ENCODE measurements around the gene SLC37A4.
"Not testable (repeated sequence)": the region's sequence is repeated elsewhere in the genome, so short reads cannot be mapped to it uniquely, and the experiment has no call there.

Gene SLC37A4

DNA sequence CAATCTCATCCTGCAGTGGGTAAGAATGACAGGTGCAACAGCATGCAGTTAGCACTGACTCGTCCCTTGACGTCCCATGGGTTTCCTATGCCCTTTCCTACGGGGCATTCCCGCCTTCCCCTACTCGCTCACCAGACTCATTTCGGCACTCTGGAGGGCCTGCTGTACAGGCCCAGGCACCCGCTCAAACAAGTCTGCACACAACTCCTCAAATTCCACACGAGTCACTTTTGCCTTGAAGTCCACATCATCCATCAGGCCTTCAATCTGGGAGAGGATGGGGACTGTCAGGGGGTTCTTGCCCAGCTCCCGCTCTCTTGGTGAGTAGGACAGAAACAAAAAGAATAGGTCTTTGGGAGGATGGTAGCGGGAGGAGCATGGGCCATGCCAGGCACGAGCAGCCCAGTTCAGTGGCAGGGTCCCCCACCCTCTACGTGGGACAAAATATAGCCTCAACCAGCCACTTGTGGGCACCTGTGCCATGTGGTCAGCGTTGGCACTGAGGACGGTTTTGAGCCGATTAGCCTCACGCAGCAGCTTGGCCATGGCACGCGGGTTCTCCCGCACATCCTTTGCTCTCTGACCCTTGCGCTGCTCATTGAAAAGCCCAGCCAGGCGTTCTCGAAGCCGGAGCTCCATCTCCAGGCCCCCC is 21.6 kb upstream of the SLC37A4 start:
- H3K9me3 Mint-ChIP-seq = no peaks in the 10 kb centered on the region
- no peaks in the 10 kb centered on the region for H3K27me3 Mint-ChIP-seq
- H3K4me3 Mint-ChIP-seq = no peak overlapping the region
- DNase-seq = no peak
- H3K4me1 Mint-ChIP-seq (ENCODE audit: low read depth in 2 of 2) = peaks cover 18 to 34% of the 10 kb centered on the region in 2 donors
- H3K27ac Mint-ChIP-seq = peak overlapping the region in 1 of 2 donors; percentile 82
- peaks cover 87% of the 10 kb centered on the region for H3K36me3 Mint-ChIP-seq (ENCODE audit: insufficient read depth)
- ATAC-seq (replicated peaks) = no peak

GRCh38 chr11:119051440-119052162 is 20.9 kb upstream of the SLC37A4 start:
- H3K36me3 Mint-ChIP-seq (ENCODE audit: insufficient read depth) = peaks cover 86% of the 10 kb centered on the region
- peak overlapping the region; percentile 82 to 83 for H3K27ac Mint-ChIP-seq

DNA sequence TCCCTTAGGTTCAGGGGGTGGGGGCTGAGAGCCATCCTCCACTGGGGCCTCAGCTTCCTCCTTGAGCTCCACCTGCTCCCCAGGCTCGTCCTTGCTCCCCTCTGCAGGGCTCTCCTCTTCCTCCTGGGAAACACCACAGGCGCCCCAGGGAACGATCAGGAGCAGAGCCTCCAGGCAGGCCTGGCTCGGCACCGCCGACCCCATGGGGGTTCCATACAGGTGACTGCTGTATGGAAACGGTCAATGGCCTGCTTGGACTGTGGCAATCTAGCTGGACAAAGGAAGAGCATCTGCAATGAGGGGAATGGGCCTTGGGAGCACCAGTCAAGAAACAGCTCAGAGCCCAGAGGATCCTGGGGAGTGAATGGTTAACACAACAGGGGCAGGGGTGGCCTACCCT is 18.4 kb upstream of the SLC37A4 start:
- DNase-seq (no peak), ATAC-seq (replicated peaks) (no peak)
- peak overlapping the region; percentile 7 to 62 for H3K27ac Mint-ChIP-seq
- no peaks in the 10 kb centered on the region for H3K27me3 Mint-ChIP-seq
- H3K36me3 Mint-ChIP-seq (ENCODE audit: insufficient read depth) = peaks cover 90% of the 10 kb centered on the region
- no peak overlapping the region for H3K4me3 Mint-ChIP-seq
- H3K4me1 Mint-ChIP-seq (ENCODE audit: low read depth in 2 of 2) = peaks cover 3 to 15% of the 10 kb centered on the region in 2 donors
- no peaks in the 10 kb centered on the region for H3K9me3 Mint-ChIP-seq

More at GRCh38 chr11:119051440-119052162, 20.9 kb upstream of the SLC37A4 start:
- peaks cover 17 to 31% of the 10 kb centered on the region in 2 donors for H3K4me1 Mint-ChIP-seq (ENCODE audit: low read depth in 2 of 2)
- DNase-seq (no peak), ATAC-seq (replicated peaks) (no peak)
- no peak overlapping the region for H3K4me3 Mint-ChIP-seq
- no peaks in the 10 kb centered on the region for H3K9me3 Mint-ChIP-seq
- H3K27me3 Mint-ChIP-seq = no peaks in the 10 kb centered on the region

- peaks cover 85% of the 10 kb centered on the region for H3K36me3 Mint-ChIP-seq (ENCODE audit: insufficient read depth)
- no peaks in the 10 kb centered on the region for H3K9me3 Mint-ChIP-seq
- H3K4me1 Mint-ChIP-seq (ENCODE audit: low read depth in 2 of 2) = peaks cover 3 to 15% of the 10 kb centered on the region in 2 donors
- ATAC-seq (replicated peaks) (no peak), DNase-seq (no peak)
- H3K4me3 Mint-ChIP-seq = no peak overlapping the region
- H3K27ac Mint-ChIP-seq = peak overlapping the region; percentile 7 to 62
- H3K27me3 Mint-ChIP-seq = no peaks in the 10 kb centered on the region
Measured at GRCh38 chr11:119048644-119049043, 18.0 kb upstream of the SLC37A4 start.

DNA sequence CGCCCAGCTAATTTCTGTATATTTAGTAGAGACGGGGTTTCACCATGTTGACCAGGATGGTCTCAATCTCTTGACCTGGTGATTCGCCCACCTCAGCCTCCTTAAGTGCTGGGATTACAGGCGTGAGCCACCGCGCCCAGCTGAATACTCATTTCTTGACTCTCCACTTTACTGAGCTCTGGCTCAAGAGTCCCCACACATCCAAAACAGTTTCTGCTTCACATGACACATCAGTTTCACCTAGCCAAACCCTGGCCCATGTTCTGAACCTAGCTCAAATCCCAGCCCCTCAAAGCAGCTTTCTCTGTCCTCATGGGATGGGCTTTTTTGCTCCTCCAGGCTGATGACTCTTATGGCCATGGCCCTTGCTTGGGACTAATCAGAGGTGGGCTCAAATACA is 16.5 kb upstream of the SLC37A4 start:
- peaks cover 0 to 9% of the 10 kb centered on the region in 2 donors for H3K4me1 Mint-ChIP-seq (ENCODE audit: low read depth in 2 of 2)
- no peak for ATAC-seq (replicated peaks)
- peaks cover 71% of the 10 kb centered on the region for H3K36me3 Mint-ChIP-seq (ENCODE audit: insufficient read depth)

GRCh38 chr11:119046489-119046888 is 15.8 kb upstream of the SLC37A4 start:
- Mint-ChIP-seq H3K4me3 (no peak overlapping the region), H3K36me3 (ENCODE audit: insufficient read depth) (peaks cover 66% of the 10 kb centered on the region), H3K27me3 (no peaks in the 10 kb centered on the region), H3K27ac (peak overlapping the region in 1 of 2 donors; percentile 78), H3K4me1 (ENCODE audit: low read depth in 2 of 2) (peaks cover 0 to 6% of the 10 kb centered on the region in 2 donors), H3K9me3 (no peaks in the 10 kb centered on the region)
- ATAC-seq (replicated peaks) (no peak), DNase-seq (no peak)

More for the DNA sequence above, 16.5 kb upstream of the SLC37A4 start:
- no peak for DNase-seq
- no peaks in the 10 kb centered on the region for H3K9me3 Mint-ChIP-seq
- no peak overlapping the region for H3K4me3 Mint-ChIP-seq
- H3K27me3 Mint-ChIP-seq = no peaks in the 10 kb centered on the region
- peak overlapping the region in 1 of 2 donors; percentile 78 for H3K27ac Mint-ChIP-seq

DNA sequence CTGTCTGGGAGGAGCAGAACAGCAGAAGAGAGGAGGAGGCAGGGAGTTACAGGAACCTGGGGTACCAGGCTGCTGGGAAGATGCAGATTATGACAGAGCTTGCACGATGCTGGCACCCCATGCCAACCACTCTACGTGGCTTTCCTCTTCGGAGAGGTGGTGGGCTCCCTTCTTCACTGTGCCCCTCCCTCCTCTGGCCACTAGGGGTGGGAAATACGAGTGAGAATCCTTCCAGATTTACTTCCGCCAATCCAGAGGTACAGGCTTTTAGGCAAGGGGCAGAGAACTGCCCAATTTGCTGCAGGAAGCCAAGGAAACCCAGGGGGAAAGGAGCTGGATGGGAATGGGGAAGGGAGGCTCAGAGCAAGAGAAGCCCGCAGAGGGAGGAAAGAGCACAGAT is 14.0 kb upstream of the SLC37A4 start:
- DNase-seq (no peak), ATAC-seq (replicated peaks) (peak; percentile 21)
- peak overlapping the region in 1 of 2 donors; percentile 23 for H3K27ac Mint-ChIP-seq
- peaks cover 48% of the 10 kb centered on the region for H3K36me3 Mint-ChIP-seq (ENCODE audit: insufficient read depth)
- H3K27me3 Mint-ChIP-seq = no peaks in the 10 kb centered on the region
- H3K9me3 Mint-ChIP-seq = no peaks in the 10 kb centered on the region
- H3K4me1 Mint-ChIP-seq (ENCODE audit: low read depth in 2 of 2) = peaks cover 0 to 6% of the 10 kb centered on the region in 2 donors
- H3K4me3 Mint-ChIP-seq = no peak overlapping the region

- DNase-seq (no peak), ATAC-seq (replicated peaks) (no peak)
- Mint-ChIP-seq H3K36me3 (ENCODE audit: insufficient read depth) (peaks cover 34% of the 10 kb centered on the region), H3K4me3 (no peak overlapping the region), H3K27me3 (no peaks in the 10 kb centered on the region), H3K27ac (no peak overlapping the region), H3K4me1 (ENCODE audit: low read depth in 2 of 2) (no peaks in the 10 kb centered on the region), H3K9me3 (no peaks in the 10 kb centered on the region)
Measured at GRCh38 chr11:119042927-119043326, 12.2 kb upstream of the SLC37A4 start.

- H3K9me3 Mint-ChIP-seq = no peaks in the 10 kb centered on the region
- no peaks in the 10 kb centered on the region for H3K4me1 Mint-ChIP-seq (ENCODE audit: low read depth in 2 of 2)
- no peak overlapping the region for H3K4me3 Mint-ChIP-seq
- H3K27ac Mint-ChIP-seq = no peak overlapping the region
- no peak for DNase-seq
- peaks cover 27% of the 10 kb centered on the region for H3K36me3 Mint-ChIP-seq (ENCODE audit: insufficient read depth)
- H3K27me3 Mint-ChIP-seq = no peaks in the 10 kb centered on the region
- ATAC-seq (replicated peaks) = no peak
Measured at GRCh38 chr11:119041821-119042514, 11.3 kb upstream of the SLC37A4 start.

DNA sequence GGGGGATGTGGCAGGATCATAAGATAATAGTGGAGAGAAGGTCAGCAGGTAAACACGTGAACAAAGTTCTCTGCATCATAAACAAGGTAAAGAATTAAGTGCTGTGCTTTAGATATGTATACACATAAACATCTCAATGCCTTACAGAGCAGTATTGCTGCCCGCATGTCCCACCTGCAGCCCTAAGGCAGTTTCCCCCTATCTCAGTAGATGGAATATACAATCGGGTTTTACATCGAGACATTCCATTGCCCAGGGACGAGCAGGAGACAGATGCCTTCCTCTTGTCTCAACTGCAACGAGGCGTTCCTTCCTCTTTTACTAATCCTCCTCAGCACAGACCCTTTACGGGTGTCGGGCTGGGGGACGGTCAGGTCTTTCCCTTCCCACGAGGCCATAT is 8.8 kb upstream of the SLC37A4 start:
- H3K9me3 Mint-ChIP-seq; ATAC-seq (replicated peaks); H3K36me3 Mint-ChIP-seq (ENCODE audit: insufficient read depth); H3K27me3 Mint-ChIP-seq; H3K4me1 Mint-ChIP-seq (ENCODE audit: low read depth in 2 of 2); H3K4me3 Mint-ChIP-seq; DNase-seq; H3K27ac Mint-ChIP-seq: not testable (repeated sequence)

DNA sequence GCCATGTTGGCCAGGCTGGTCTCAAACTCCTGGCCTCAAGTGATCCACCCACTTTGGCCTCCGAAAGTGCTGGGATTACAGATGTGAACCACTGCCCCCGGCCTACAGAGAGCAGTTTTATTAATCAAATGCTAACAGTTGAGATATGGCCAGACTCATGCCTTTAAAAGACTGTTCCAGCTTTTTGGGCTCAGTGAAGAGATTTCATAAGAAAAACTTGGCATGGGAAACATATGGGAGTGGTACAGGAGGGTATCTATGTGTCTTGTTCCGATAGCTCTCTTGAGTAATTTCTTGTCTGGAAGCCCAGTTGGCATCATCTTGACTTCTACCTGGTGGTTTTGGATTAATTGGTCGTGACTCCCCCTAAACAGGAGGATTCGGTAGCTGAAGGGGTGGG is 8.2 kb upstream of the SLC37A4 start:
- H3K27me3 Mint-ChIP-seq = no peaks in the 10 kb centered on the region
- no peak overlapping the region for H3K4me3 Mint-ChIP-seq
- no peaks in the 10 kb centered on the region for H3K9me3 Mint-ChIP-seq
- ATAC-seq (replicated peaks) (no peak), DNase-seq (no peak)
- peak overlapping the region in 1 of 2 donors; percentile 6 for H3K27ac Mint-ChIP-seq
- no peaks in the 10 kb centered on the region for H3K4me1 Mint-ChIP-seq (ENCODE audit: low read depth in 2 of 2)
- no peaks in the 10 kb centered on the region for H3K36me3 Mint-ChIP-seq (ENCODE audit: insufficient read depth)

GRCh38 chr11:119034813-119035212 is 4.1 kb upstream of the SLC37A4 start:
- peaks cover 5% of the 10 kb centered on the region for H3K36me3 Mint-ChIP-seq (ENCODE audit: insufficient read depth)
- ATAC-seq (replicated peaks) = no peak
- H3K27me3 Mint-ChIP-seq = no peaks in the 10 kb centered on the region
- no peak overlapping the region for H3K4me3 Mint-ChIP-seq
- H3K4me1 Mint-ChIP-seq (ENCODE audit: low read depth in 2 of 2) = peaks cover 2% of the 10 kb centered on the region in 2 donors
- H3K9me3 Mint-ChIP-seq = no peaks in the 10 kb centered on the region
- H3K27ac Mint-ChIP-seq = no peak overlapping the region
- DNase-seq = no peak

DNA sequence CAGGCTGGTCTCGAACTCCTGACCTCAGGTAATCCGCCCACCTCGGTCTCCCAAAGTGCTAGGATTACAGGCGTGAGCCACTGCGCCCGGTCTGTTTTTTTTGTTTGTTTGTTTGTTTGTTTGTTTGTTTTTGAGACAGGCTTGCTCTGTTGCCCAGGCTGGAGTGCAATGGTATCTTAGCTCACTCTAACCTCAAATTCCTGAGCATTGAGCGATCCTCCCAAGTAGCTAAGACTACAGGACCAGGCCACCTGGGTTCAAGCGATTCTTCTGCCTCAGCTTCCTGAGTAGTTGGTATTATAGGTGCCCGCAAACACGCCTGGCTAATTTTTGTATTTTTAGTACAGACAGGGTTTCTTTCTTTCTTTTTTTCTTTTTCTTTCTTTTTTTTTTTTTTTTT is 2.7 kb upstream of the SLC37A4 start:
- H3K4me3 Mint-ChIP-seq; H3K27me3 Mint-ChIP-seq; DNase-seq; H3K27ac Mint-ChIP-seq; H3K9me3 Mint-ChIP-seq; ATAC-seq (replicated peaks); H3K36me3 Mint-ChIP-seq (ENCODE audit: insufficient read depth): not testable (repeated sequence)
- peaks cover 13 to 14% of the 10 kb centered on the region in 2 donors for H3K4me1 Mint-ChIP-seq (ENCODE audit: low read depth in 2 of 2)

All from effector memory CD8-positive, alpha-beta T cell (primary cell).